Neural crest cell (in vitro differentiated cells): Measurements from ENCODE around the gene MAS1L. TPM values are rescaled to one million over a fixed set of nuclear protein-coding genes. Genes with fewer than 3 reads are reported as not detected.

Source experiments
- DNase-seq: peaks from one replicate; pipeline ENCODE4 v3.0.0; 2021; ENCODE audit warnings: low read depth, mixed read lengths, low spot score
- H3K27ac Mint-ChIP-seq: one replicate; pipeline ENCODE4 v1.8.0; 2021; ENCODE audit warnings: mild to moderate bottlenecking, mixed read lengths; ENCODE audit not compliant: unreplicated experiment
- H3K27me3 Mint-ChIP-seq: 2 replicates; pipeline ENCODE4 v1.8.0; 2021; ENCODE audit warnings: low read depth, mild to moderate bottlenecking, mixed read lengths
- H3K36me3 Mint-ChIP-seq: 2 replicates; pipeline ENCODE4 v1.8.0; 2021; ENCODE audit warnings: low read depth, mild to moderate bottlenecking, mixed read lengths
- H3K4me1 Mint-ChIP-seq: 2 replicates; pipeline ENCODE4 v1.8.0; 2021; ENCODE audit warnings: mixed read lengths
- H3K4me3 Mint-ChIP-seq: one replicate; pipeline ENCODE4 v1.8.0; 2021; ENCODE audit warnings: mild to moderate bottlenecking, mixed read lengths
- H3K9me3 Mint-ChIP-seq: 2 replicates; pipeline ENCODE4 v1.8.0; 2021; ENCODE audit warnings: mixed read lengths
- total RNA-seq: library from RNA; stranded (reverse); gene quantifications from 2 replicates; pipeline ENCODE4 v1.2.1, GENCODE V29; 2021
- TF ChIP-seq, protein P1 (sequence below): fragments of 200-600 bp; sonication (generic); conservative IDR thresholded peaks from 2 replicates; pipeline ENCODE4 v1.5.0; 2021; ENCODE audit warnings: antibody characterized with exemption, mild to moderate bottlenecking

Gene MAS1L
- total RNA-seq, 1 donor from 2014 or later: not detected

DNA sequence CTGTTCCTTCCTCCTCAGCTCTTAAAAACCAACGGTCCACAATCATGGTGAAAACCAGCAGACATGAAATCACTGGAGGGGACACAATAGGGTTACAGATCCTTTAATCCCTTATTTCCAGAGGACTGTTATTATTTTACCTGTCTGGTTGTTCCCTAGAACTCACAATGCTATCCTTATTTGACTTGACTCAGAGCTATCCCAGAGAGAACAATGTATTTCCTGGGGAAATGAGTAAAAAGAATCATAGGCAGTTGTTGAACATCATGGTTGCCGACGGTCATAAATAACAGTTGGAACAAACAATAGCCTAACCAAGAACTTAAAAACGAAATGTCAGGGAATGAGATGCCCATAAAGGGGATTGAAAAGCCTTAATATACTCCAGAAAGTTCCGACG is 21.5 kb downstream of the MAS1L start:
- DNase-seq: no peak
- H3K27me3 Mint-ChIP-seq: no peaks in the 10 kb centered on the region
- no peak overlapping the region for H3K4me3 Mint-ChIP-seq
- H3K9me3 Mint-ChIP-seq: no peaks in the 10 kb centered on the region
- TF ChIP-seq, protein P1, sequence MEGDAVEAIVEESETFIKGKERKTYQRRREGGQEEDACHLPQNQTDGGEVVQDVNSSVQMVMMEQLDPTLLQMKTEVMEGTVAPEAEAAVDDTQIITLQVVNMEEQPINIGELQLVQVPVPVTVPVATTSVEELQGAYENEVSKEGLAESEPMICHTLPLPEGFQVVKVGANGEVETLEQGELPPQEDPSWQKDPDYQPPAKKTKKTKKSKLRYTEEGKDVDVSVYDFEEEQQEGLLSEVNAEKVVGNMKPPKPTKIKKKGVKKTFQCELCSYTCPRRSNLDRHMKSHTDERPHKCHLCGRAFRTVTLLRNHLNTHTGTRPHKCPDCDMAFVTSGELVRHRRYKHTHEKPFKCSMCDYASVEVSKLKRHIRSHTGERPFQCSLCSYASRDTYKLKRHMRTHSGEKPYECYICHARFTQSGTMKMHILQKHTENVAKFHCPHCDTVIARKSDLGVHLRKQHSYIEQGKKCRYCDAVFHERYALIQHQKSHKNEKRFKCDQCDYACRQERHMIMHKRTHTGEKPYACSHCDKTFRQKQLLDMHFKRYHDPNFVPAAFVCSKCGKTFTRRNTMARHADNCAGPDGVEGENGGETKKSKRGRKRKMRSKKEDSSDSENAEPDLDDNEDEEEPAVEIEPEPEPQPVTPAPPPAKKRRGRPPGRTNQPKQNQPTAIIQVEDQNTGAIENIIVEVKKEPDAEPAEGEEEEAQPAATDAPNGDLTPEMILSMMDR: no peak
- H3K36me3 Mint-ChIP-seq: no peaks in the 10 kb centered on the region
- no peak overlapping the region for H3K27ac Mint-ChIP-seq
- H3K4me1 Mint-ChIP-seq: no peaks in the 10 kb centered on the region

DNA sequence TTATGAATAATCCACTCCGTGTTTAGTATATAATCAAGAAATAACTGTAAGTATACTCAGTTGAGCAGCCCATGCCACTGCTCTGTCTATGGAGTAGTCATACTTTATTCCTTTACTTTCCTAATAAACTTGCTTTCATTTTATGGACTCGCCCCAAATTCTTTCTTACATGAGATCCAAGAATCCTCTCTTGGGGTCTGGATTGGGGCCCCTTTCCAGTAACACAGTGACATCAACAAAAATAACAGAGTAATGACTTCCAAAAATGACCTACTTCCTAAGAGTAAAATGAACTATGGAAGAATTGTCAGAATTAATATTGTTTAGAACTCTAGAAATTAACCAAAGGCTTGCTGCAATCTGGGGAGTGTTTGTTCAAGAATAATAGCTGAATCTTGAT is 22.0 kb downstream of the MAS1L start:
- H3K9me3 Mint-ChIP-seq: no peaks in the 10 kb centered on the region
- H3K4me1 Mint-ChIP-seq: no peaks in the 10 kb centered on the region
- H3K27ac Mint-ChIP-seq: no peak overlapping the region
- TF ChIP-seq, protein P1: no peak
- no peaks in the 10 kb centered on the region for H3K36me3 Mint-ChIP-seq
- no peak overlapping the region for H3K4me3 Mint-ChIP-seq
- DNase-seq: no peak
- H3K27me3 Mint-ChIP-seq: no peaks in the 10 kb centered on the region

DNA sequence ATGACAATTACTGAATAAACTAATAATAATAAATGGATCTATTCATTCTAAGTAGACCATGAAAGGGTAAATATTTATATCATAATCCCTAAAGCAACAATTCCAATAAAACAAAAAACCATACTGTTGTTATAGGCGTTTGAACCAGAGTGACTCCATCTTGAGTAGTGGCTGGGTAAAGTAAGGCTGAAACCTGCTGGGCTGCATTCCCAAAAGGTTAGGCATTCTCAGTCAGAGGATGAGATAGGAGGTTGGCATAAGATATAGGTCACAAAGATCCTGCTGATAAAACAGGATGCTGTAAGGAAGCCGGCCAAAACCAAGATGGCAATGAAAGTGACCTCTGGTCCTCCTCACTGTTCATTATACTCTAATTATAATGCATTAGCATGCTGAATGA is 22.5 kb downstream of the MAS1L start:
- Mint-ChIP-seq H3K4me3 (no peak overlapping the region), H3K27ac (no peak overlapping the region), H3K4me1 (no peaks in the 10 kb centered on the region), H3K36me3 (no peaks in the 10 kb centered on the region), H3K9me3 (no peaks in the 10 kb centered on the region), H3K27me3 (no peaks in the 10 kb centered on the region)
- TF ChIP-seq, protein P1: no peak
- no peak for DNase-seq

DNA sequence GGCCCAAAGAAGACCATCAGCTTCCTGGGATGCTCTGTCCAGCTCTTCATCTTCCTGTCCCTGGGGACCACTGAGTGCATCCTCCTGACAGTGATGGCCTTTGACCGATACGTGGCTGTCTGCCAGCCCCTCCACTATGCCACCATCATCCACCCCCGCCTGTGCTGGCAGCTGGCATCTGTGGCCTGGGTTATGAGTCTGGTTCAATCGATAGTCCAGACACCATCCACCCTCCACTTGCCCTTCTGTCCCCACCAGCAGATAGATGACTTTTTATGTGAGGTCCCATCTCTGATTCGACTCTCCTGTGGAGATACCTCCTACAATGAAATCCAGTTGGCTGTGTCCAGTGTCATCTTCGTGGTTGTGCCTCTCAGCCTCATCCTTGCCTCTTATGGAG is 25.7 kb downstream of the MAS1L start:
- H3K9me3 Mint-ChIP-seq: no peaks in the 10 kb centered on the region
- no peak overlapping the region for H3K4me3 Mint-ChIP-seq
- no peaks in the 10 kb centered on the region for H3K36me3 Mint-ChIP-seq
- peaks cover 3% of the 10 kb centered on the region for H3K27me3 Mint-ChIP-seq
- H3K27ac Mint-ChIP-seq: no peak overlapping the region
- no peaks in the 10 kb centered on the region for H3K4me1 Mint-ChIP-seq
- DNase-seq: no peak
- TF ChIP-seq, protein P1: no peak

DNA sequence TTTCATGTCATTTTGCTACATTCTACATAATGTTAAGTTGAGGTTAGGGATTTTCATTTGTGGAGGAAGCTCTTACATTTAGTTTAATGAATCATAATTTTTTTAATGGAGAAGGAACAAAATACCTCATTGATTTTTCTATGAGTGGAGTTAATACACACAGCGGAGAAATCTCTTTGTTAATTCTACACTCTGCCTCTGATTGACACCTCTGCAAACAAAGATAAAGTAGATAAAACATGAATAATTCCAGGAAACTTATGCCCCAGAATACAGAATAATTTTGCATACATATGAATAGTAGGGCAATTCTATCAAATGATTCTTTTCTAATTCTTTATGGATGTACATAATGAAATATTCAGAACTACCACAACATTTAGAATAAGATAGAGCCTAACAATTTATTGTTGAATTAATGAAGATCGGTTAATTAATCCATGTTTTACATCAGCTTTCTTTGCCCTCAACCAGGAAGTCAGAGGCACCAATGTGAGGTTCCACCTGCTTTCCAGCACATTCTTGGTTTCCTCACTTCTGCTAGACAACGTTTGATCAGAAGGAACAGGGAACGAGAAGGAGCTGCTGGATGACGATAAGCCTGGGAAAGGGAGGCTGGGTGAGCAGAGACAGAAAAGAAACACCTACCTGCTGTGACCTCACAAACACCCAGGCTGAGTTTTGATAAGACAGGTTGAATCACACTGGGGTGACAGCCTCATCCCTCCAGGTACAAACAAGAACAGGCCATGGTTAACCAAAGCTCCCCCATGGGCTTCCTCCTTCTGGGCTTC is 26.5 kb downstream of the MAS1L start:
- Mint-ChIP-seq H3K27ac (no peak overlapping the region), H3K4me3 (no peak overlapping the region), H3K36me3 (no peaks in the 10 kb centered on the region), H3K27me3 (peaks cover 3% of the 10 kb centered on the region), H3K4me1 (no peaks in the 10 kb centered on the region), H3K9me3 (no peaks in the 10 kb centered on the region)
- no peak for DNase-seq
- TF ChIP-seq, protein P1: no peak
